AG04450 (cell line): Measurements from ENCODE around the gene GOSR2. TPM values are rescaled to one million over a fixed set of nuclear protein-coding genes. Genes with fewer than 3 reads are reported as not detected.

Experiments used
- CTCF ChIA-PET: fragments of 300-600, 350-600 bp; formaldehyde crosslinking; extraction: SDS; loops from one replicate; lab custom pipeline; 2022; ENCODE audit warnings: antibody characterized with exemption, inconsistent platforms; lab: Charles Lee
- POLR2A ChIA-PET: fragments of 350-600 bp; formaldehyde crosslinking; extraction: SDS; loops from one replicate; lab custom pipeline; 2021; ENCODE audit warnings: antibody characterized with exemption, inconsistent platforms; lab: Yijun Ruan, JAX
- DNase-seq: peaks from one replicate; pipeline ENCODE4 v3.0.0-alpha.2; 2011; ENCODE audit warnings: low read depth, low spot score
- H3K27ac ChIP-seq: one replicate; pipeline ENCODE4 v1.5.1; 2012; ENCODE audit warnings: low read depth, low read length, control low read depth
- H3K27me3 ChIP-seq: one replicate; pipeline ENCODE4 v1.6.0; 2012; ENCODE audit warnings: low read length; ENCODE audit not compliant: control insufficient read depth, insufficient read depth
- H3K4me3 ChIP-seq: 2 replicates; pipeline ENCODE4 v1.5.1; 2011; ENCODE audit warnings: mild to moderate bottlenecking, low read depth, low read length, control low read depth
- H3K9me3 ChIP-seq: 2 replicates; pipeline ENCODE4 v1.5.1; 2012; ENCODE audit warnings: low read length; ENCODE audit not compliant: control insufficient read depth, insufficient read depth
- polyA plus RNA-seq: library from polyadenylated mRNA; depleted of rRNA; stranded (reverse); fragments of >200 nt; gene quantifications from 2 replicates; pipeline ENCODE4 v1.2.3, GENCODE V29; 2011; rRNA removed
- small RNA-seq: library from RNA; depleted of rRNA; stranded (forward); fragments of <200 nt; gene quantifications from one replicate; pipeline ENCODE3, GENCODE V24; 2012; ENCODE audit warnings: low read depth; ENCODE audit not compliant: insufficient read length
- TF ChIP-seq, protein P1 (sequence below): IDR thresholded peaks from 2 replicates; pipeline ENCODE4 v1.5.1; 2011; ENCODE audit warnings: low read depth, low read length, control low read depth, inconsistent platforms

Gene GOSR2
- polyA plus RNA-seq, 1 experiment = 87.7 TPM

DNA sequence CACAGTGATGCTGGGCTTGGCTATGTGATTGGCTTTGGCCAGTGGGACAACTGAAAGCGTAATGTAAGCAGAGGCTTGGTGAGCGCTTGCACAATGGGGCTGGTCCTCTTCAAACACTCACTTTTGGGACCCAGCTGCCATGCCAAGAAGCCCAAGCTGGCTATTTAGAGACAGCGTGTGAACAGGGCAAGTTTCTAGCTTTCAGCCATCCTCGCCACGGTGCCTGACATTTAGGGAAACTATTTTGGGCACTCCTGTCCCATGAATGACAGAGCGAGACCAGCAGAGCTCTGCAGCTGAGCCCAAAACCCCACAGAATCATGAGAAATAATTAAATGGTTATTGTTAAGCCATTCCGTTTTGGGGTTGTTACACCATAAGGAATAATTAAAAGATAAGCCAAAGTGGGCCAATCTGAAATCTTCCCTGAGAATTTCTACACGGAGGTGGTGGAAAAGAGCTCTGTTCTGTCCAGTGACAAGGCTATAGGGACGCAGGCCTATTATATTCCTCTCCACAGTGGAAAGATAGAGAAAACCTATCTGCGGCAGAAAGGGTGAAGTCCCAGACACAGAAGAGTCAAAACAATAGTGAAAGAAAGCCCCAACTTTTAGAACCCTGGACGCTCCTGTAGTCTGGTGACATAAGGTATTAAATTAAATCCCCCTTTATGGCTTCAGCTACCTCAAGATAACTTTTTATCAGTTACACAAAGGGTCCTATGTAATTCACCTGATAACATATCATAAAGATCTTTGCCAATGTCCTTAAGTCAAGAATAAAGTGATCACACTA is 66.9 kb downstream of the GOSR2 start:
- TF ChIP-seq, protein P1, sequence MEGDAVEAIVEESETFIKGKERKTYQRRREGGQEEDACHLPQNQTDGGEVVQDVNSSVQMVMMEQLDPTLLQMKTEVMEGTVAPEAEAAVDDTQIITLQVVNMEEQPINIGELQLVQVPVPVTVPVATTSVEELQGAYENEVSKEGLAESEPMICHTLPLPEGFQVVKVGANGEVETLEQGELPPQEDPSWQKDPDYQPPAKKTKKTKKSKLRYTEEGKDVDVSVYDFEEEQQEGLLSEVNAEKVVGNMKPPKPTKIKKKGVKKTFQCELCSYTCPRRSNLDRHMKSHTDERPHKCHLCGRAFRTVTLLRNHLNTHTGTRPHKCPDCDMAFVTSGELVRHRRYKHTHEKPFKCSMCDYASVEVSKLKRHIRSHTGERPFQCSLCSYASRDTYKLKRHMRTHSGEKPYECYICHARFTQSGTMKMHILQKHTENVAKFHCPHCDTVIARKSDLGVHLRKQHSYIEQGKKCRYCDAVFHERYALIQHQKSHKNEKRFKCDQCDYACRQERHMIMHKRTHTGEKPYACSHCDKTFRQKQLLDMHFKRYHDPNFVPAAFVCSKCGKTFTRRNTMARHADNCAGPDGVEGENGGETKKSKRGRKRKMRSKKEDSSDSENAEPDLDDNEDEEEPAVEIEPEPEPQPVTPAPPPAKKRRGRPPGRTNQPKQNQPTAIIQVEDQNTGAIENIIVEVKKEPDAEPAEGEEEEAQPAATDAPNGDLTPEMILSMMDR = no peak
- no peak overlapping the region for H3K4me3 ChIP-seq
- H3K27ac ChIP-seq = no peak overlapping the region
- no peaks in the 10 kb centered on the region for H3K9me3 ChIP-seq
- no peak for DNase-seq
- peaks cover 23% of the 10 kb centered on the region for H3K27me3 ChIP-seq
- POLR2A ChIA-PET = no interaction called here
- CTCF ChIA-PET = no interaction called here

DNA sequence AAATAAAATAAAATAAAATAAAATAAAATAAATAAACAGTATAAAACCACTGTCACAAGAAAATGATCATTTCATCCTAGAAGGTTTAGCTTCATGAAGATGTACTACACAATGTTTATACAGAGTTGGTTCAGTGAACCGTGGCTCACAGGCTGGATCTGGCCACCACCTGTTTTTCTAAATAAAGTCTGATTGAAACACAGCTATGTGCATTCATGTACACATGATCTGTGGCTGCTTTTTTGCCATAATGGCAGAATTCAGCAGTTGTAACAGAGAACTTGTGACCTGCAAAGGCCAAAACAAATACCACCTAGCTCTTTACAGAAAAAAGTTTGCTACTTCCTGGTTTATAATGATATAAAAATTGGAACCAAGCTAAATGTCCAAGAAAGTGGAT is 68.7 kb downstream of the GOSR2 start:
- no peak for DNase-seq
- H3K9me3 ChIP-seq = no peaks in the 10 kb centered on the region
- H3K27me3 ChIP-seq = peaks cover 15% of the 10 kb centered on the region
- H3K27ac ChIP-seq = no peak overlapping the region
- ChIA-PET POLR2A (no interaction called here), CTCF (interaction anchor here (0.6 to 1.7 kb wide), 3 partner anchors 15 to 51 kb away, joined by 4 to 5 read pairs (median 4); no protein-coding TSS in a partner anchor)
- TF ChIP-seq, protein P1 = no peak
- no peak overlapping the region for H3K4me3 ChIP-seq

Small RNA genes within 50 kb of the gene (small RNA-seq; reads per million reads assigned to genes)
- gene MIR5089 = not detected
- not detected for gene RNU6ATAC3P

Other genes starting within 250 kb of the GOSR2 start
- 1.1 and 1.4 TPM in 2 replicates for gene WNT3, start 104.5 kb upstream of the GOSR2 start, polyA plus RNA-seq
- gene WNT9B, start 71.6 kb upstream of the GOSR2 start, polyA plus RNA-seq = not detected in 2 replicates
- gene RPRML, start 56.1 kb downstream of the GOSR2 start, polyA plus RNA-seq = not detected in 2 replicates